HG03432 (cell line): ENCODE data around the gene PODXL2.

Experiments used
- ATAC-seq: cut with Tn5 transposase; IDR thresholded peaks from one replicate; pipeline ENCODE4 v1.9.1; 2021; ENCODE audit warnings: mild to moderate bottlenecking, moderate library complexity; ENCODE audit not compliant: unreplicated experiment

PODXL2 gene, protein sequence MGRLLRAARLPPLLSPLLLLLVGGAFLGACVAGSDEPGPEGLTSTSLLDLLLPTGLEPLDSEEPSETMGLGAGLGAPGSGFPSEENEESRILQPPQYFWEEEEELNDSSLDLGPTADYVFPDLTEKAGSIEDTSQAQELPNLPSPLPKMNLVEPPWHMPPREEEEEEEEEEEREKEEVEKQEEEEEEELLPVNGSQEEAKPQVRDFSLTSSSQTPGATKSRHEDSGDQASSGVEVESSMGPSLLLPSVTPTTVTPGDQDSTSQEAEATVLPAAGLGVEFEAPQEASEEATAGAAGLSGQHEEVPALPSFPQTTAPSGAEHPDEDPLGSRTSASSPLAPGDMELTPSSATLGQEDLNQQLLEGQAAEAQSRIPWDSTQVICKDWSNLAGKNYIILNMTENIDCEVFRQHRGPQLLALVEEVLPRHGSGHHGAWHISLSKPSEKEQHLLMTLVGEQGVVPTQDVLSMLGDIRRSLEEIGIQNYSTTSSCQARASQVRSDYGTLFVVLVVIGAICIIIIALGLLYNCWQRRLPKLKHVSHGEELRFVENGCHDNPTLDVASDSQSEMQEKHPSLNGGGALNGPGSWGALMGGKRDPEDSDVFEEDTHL

DNA sequence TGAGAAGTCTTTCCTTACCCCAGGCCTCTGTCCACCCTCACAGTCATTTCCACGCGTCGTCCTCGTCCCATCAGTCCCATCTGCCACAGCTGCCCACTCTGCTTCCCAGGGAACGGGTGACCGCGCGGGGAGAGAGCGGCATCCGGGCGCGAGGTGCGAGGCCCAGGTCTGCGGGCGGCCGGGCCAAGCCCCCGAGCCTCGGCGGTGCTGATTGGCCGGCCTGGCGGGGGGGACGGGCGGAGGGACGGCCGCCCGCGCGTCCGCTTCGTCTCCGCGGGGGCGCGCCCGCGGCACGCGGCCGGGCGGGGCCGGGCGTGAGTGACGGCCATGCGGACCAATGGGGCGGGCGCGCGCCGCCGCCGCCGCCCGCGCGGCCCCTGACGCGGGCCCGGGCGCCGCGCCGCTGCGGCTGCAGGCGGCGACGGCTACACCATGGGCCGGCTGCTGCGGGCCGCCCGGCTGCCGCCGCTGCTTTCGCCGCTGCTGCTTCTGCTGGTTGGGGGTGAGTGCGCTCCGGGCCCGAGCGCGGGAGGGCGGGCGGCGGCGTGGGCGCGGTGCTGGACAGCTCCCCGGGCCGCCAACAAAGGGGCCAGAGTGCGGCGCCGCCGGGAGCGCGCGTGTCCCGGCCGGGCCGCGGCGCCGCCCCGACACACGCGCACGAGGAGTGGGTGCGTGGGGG, at the start of gene PODXL2:
TSS of gene PODXL2 (plus strand) at position 398 of the 679 bp plus-strand sequence. CDS start at position 433, 35 bp downstream.
- ATAC-seq: no peak

DNA sequence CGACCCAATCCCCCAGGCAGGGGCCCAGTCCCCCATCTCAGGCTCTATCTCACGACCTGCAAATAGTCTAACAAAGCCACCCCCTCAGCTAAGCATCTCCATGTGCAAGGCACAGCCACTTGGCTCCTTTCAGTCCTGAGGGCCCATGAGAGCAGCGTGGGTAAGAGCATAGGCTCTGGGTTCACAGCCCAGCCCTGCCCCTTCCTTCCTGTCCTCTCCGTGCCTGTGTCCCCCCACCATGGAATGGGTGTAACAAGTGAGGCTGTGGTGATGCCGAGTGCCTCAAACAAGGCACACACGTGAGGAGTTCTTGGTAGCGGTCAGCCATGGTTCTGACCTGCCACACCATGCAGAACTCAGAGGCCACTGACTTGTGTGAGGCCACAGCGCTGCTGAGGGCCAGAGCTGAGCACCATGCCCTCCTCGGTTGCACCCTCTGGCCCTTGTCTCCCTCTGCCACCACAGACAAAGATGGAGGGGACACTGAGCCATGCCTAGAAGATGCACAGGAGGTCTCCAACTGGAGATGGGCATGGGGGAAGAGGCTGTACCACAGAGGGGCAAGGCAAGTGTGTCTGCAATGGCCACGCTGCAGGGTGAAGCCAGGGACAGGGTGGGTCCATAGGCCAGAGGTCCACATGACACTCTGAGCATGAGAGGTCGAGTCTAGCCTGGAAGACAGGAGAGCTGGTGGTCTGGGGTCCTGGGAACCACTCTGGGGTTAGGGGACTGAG, 48.5 kb upstream of the PODXL2 start:
- no peak for ATAC-seq

DNA sequence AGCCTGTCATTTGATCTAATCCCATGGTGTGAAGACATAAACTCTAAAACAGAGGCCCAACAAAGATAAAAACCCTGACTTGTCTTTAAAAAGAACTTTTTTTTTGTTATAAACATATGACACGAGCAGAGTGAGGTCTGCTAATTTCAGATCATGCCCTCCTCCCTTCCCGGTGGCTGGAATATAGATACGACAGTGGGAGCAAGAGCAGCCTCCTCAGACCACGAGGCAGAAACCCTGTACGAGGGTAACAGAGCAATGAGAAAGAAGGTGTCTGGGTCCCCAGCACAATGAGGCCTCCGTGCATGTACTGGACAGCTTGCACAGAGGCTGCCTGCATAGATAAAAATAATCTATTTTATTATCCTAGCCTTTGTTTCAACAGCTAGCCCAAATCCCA, 44.3 kb upstream of the PODXL2 start:
- no peak for ATAC-seq

DNA sequence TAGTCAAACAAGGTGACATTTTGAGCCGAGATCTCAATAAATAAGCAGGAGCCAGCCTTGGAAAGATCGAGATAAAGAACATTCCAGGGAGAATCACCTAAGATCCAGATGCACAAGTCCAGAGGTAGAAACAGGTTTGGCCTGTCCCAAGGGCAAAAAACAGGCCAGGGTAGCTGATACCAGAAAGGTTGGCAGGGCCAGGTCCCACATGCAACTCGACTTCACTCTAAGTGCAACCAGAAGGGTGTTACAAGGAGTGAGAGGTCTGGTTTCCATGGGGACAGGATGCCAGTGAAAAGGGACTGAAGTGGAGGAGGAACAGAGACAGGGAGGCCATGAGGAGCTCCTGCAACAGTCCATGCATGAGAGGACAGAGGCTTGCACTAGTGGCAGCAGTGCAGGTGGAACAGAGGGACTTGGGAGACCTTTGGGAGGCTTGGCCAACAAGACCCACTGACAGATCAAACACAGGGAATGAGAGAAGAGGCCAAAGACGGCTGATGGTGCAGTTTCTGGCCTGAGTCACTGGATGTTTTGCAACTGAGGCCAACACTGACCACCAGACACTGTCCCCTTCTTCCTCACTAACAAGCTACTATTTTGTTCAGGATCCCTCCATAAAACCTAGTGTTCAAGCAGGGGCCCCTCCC, 43.7 kb upstream of the PODXL2 start:
- ATAC-seq: no peak

DNA sequence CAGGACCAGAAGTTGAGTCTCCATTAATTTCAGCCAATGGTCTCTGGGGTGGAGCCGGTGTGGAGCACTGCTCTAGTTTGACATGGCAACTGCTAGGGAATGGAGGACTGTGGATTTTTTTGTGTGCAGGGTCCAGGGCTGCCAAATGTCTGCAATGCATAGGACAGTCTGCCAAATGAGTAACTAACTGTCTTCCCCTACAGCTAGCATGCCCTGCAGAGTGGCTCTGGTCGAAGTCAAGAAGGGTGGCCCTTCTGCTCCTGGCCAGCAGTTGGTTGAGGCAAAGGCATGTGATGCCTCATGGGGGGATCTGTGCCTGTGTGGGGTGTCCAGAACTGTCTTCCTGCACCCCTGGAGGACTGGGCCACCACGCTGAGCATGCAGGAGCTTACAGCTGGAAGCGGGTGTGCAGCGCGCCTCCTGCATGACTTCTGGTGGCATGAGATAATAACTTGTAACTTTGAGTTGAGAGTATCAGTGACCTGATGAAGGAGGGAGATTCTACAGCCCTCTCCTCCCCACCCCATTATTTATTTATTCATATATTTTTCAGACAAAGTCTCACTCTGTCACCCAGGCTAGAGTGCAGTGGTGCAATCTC, 43.1 kb upstream of the PODXL2 start:
- no peak for ATAC-seq

DNA sequence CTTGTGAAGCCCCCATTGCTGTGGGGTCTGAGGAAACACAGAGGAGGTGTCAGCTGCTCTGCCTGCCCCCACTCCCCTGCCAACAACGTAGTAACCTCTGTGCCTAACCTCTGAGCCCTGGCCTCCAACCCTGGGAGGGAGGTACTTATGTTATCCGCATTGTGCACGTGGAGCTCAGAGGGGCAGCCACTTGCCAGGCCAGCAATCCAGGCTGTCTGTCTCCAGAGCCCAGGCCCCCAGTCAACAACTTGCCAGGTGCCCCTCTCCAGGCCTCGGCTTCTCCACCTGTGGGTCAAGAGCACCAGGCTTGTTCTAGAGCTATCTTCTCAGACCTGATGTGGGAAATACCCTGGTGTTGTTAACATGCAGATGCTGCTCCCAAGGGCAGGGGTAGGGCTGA, 41.1 kb upstream of the PODXL2 start:
- no peak for ATAC-seq

DNA sequence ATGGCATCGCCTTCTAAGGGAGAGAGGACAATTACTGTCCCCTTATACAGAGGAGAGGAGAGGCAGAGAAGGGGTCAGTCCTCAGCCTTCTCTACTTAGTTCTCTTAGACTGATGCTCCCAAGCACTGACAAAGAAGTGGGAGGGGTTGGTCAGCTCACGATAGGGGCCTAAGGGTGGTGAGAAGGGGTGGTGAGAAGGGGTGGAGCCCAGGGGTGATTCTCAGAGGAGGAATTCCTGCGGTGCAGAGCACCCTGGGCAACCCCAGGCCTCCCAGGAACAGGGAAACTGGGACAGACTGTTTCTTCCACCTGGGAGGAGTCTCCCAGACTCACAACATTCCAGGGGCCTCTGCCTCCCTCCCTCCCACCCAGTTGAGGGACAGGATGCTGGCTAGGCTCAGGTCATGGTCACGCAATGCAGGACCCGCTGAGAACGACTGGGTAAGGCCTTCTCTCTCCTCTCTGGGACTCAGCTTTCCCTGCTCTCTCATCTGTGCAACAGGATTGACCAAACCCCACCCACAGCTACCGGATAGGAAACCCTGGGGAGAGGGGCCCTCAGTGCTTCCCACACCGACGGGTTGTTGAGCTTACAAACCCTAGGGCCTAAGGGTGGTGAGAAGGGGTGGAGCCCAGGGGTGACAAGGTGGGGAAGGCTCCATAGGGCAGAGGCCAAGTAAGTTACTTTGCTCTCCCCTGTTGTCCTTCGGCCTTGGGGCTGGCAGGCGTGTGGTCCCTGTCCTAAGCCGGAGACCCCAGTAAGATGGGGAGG, 40.0 kb upstream of the PODXL2 start:
- no peak for ATAC-seq

DNA sequence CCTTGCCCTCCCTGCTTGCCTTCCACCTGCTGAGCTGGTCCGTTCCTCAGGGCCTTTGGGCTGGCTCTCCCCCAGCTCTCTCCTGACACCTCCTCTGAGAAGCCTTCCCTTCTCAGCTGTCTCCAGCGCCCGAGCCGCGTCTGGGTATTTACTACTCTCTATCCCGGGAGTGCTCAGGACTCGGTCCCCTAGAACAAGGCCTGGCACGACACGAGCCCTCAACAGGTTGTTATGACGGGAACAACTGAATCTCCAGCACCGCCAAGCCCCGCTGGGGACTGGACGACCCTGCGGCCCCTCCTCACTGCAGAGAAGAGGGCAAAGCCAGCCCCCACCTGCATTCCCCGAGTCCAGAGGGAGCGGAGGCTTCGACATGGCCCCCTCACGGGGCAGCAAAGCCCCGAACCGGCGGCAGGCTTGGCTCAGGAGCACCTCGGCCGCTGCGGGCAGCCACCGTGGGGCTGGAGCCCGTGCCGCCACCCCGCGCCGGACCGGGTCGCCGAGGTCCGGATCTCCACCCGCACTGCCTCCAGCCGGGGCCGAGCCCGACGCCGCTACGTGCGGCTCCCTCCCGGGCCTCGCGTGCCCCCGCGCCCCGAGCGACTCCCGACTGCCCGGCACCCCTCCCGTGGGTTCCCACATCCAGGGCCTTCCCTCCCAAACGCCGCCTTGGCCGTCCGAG, 39.2 kb upstream of the PODXL2 start:
- peak; percentile 1 for ATAC-seq

DNA sequence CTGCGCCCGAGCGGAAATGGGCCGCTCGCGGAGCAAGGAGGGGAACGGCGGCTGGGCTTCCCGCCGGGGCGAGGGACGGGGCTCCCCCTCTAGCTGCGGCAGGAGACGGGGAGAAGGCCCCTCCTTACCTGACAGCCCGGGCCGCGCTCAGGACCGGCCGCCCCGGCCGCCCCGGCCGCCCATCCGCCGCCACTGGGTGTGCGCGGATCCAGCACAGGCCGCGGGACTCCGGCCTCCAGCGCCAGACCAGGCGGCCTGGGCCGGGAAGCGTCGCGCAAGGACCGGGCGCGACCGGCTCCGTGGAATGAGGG, 38.7 kb upstream of the PODXL2 start:
- peak; percentile 36 for ATAC-seq

DNA sequence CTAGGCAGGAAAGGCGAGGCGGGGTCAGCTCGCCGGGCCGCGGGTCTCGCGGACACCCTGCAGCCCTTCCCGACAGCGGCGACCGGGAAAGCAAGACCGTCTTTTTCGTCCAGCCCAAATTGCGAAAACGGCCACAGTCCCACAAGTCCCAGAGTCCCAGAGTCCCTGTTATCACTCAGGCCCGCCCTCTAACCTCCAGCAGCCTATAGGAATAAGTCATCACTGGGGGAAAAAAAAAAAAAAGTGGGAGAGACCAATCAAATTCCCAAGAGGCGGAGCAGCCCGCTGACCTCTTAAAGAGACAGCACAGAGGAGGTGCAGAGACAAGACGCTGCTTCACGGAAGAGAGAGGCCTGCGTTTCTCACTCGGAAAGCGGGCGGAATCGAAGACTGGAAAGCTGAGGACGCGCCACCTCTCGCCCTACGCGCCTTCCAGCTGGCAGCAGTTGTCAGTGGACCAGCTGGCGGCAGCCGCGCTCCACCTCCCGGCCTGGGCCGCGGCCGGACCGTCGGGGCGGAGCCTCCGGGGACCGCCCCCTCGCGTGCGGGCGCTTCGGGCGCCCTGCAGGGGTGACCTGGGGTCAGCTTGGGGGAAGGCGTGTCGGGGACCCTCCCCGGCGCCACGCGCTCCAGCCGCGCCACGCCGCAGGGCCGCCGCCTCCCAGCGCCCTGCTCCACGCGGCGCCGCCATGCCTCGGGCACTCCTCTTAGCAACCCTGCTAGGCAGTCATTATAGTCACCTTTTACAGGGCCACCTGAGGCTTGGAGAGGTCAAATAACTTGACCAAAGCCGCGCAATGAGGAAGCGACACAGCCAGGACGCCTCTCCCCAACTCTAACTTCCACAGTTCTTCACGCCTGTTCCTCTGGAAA, 38.2 kb upstream of the PODXL2 start, which contains the start of gene TPRA1:
TSS of gene TPRA1 (minus strand) at position 141 of the 873 bp plus-strand sequence. CDS start 10,587 bp downstream, outside the sequence.
- ATAC-seq: peak; percentile 77

DNA sequence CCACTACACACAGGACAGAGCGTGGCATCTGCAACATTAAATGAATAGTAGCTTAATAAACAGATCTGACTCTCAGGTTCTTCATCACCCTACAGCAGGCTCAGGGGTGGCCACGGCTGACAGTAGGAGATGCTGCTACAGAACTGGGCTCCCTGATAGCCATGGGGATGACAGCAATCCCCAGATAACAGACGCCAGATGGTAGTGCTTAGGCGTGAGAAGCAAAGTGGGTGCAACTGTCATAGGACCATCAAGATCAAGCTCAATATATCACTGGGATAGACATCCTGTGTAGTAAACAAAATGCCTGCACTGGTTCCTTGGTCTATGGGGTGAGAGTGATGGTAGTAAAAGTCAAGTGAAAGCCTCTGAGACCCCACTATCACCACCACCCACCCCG, 35.8 kb upstream of the PODXL2 start:
- ATAC-seq: no peak

DNA sequence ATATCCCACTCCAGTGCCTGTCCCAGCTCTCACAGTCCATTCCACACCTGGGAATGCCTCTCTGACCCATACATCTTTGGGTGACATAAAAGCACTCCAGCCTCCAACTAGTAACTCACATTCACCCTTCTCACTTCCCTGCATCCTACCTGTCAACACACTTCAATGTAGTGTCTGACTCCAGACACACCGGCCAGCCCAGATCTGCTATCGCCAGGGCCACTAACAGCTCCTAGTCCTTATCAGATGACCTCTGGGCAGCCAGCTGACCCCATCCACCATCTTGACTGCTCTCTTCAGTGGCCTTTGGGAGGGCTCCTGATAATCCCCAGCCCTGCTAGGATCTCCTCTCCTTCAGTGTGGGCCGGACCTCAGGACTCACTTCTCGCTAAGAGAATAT, 33.7 kb upstream of the PODXL2 start:
- no peak for ATAC-seq

DNA sequence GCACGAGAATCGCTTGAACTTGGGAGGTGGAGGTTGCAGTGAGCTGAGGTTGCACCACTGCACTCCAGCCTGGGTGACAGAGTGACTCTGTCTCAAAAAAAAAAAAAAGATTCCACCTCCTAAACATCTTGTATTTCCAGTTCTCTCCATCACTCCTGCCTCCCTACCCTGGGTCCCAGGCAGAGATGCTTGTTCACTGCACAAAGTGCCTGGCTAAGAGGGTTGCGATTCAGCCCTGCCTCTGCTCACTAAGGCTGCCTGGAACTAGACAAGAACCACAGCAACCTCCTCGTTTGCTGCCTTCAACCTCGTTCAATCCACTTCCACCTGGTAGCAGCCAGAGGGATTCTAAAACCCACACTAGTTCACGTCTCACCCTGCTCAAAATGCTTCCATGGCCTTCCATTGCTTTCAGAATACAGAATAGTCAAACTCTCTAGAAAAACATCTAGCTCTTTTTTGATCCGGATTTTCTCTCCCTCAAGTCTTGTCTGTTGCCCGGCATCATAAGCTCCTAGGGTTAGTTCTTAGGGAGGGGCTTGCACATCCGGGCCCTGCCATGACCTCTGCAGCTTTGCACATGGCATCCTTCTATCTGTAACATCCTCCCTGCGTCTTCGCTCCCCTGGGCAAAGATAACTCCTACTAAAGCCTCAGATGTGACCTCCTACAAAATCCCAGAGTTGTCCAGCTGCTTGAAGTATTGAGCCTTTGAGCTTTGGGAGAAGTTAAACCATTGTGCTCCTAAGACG, 31.8 kb upstream of the PODXL2 start:
- ATAC-seq: no peak

DNA sequence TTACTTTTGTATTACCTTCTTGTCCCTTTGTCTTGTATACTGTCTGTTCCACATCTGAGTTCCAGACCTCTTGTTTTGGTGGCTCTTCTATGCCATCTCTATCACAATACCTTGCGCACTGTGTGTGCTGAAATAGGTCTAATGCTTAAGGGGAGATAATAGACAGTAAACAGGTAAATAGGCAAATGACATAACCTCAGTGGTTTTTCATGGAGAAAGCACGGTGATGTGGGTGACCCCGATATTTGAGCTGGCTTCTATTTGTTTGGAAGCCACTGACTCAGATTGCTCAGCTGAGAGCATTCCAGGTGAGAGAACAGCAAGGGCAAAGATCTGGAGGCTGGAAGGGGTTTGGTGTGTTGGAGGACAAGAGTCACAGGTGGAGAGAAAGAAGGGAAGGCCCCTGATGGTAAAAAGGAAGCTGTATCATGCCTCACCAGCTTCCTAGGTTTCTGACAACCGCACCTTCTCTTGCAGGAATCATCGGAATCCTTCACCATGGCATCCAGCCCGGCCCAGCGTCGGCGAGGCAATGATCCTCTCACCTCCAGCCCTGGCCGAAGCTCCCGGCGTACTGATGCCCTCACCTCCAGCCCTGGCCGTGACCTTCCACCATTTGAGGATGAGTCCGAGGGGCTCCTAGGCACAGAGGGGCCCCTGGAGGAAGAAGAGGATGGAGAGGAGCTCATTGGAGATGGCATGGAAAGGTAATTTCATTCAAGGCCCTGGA, 30.0 kb upstream of the PODXL2 start:
- ATAC-seq: no peak

DNA sequence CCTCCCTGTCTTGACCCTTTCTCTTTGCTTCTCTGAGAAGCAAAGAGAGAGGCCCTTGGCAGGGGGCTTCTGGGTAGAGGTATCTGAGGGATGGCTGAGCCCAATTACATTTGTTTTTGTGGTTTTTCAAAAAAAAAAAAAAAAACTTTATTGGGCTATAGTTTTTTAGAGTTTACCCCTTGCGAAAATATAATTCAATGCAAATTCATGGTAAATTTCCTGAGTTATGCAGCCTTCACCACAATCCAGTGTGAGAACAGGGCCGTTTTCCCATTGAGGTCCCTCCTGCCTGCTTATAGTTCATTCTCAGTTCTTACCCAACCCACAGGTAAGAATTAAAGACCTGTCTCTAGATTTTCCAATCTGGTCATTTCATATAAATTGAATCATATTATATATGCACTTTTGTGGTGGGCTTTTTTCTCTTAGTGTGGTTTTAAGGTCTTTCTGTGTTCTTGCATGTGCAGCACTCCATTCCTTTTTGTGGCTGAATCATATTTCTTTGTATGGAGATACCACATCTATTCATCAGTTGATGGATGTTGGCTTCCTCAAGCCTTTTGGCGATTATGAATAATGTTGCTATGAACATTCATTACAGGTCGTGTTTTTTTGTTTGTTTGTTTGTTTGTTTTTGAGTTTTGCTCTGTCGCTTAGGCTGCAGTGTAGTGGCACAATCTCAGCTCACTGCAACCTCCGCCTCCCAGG, 28.1 kb upstream of the PODXL2 start:
- ATAC-seq: no peak

DNA sequence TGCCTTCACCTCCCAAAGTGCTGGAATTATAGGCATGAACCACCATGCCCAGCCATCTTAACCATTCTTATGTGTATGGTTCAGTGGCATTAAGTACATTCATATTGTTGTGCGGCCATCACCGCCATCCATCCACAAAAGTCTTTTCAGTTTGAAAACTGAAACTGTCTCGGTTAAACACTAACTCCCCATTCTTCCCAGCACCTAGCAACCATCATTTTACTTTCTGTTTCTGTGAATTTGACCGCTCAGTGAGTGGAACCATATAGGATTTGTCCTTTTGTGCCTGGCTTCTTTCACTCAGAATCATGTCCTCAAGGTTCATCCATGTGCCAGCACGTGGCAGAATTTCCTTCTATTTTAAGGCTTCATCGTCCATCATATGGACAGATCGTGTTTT, 24.9 kb upstream of the PODXL2 start:
- ATAC-seq: no peak
